Measurements from ENCODE around the gene FCER2.

FCER2 gene

DNA sequence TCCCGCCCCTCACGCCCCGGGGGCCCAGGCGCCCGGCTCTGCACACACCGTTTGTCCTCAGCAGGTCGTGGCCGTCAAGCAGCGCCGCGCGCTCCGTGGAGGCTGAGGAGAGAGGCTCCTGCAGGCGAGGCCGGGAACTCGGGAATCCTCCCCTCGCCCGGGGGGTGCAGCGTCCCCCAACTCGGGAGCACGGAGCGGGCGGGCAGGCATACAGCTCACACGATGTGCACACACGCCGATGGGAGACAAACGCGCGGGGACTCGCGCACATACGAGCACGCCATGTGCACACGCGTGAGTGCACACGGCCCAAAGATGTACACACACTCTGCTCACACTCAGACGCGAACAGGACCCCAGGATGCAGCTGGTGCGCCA, 29.3 kb upstream of the FCER2 start:
- H3K9me2 ChIP-seq (replicated peaks; ENCODE audit: insufficient read depth, low read length) = no peaks in the 10 kb centered on the region
- H2AFZ ChIP-seq (ENCODE audit: low read depth, low read length, severe bottlenecking) = no peak overlapping the region
- no peaks in the 10 kb centered on the region for H3K9me3 ChIP-seq (ENCODE audit: insufficient read depth, low read length)

DNA sequence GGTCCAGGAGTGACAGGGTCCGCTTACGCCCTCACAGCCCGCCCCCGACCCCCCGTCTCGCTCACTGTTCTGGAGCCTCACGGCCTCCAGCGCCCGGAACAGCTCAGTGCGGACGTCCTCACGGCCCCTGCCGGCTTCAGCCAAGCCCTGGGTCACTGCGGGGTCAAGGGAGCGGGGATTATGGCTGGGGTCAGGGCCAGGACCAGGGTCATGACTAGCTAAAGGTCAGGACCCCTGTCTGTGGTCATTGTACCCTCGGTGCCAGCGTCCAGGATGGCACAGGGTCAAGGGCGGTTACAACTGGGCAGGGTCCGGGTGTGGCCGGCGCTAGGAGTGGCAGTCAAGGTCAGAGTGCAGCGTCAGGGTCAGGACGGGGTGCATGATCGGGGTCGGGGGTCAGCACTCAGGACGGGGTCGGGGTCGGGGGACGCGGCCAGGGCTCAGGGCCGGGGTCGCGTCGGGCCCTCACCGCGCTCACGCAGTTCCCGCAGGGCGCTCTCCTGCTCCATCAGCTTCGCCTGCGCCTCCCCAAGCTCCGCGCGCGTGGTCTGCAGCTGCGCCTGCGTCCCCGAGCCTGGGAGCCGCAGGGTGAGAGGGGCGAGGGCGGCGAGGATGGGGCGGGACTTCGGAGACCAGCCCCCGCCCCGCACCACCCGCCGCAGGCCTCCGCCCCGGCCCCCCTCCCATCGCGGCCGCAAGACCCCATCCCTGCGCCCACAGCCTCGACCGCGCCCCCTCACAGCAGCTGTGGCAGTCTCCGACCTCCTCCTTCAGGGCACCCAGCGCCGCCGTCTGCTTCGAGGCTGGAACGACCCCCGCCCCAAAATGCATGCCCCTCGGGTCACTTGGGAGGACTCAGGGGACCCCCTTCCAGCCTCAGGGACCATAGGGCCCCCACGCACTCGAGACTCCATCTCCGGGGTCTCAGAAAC, 28.6 kb upstream of the FCER2 start:
- Histone ChIP-seq H3K4me3 (ENCODE audit: insufficient read depth, low read length, poor library complexity, severe bottlenecking) (no peak overlapping the region), H3K27me3 (ENCODE audit: low read length) (no peaks in the 10 kb centered on the region), H3K9me2 (replicated peaks; ENCODE audit: insufficient read depth, low read length) (no peaks in the 10 kb centered on the region), H3F3A (ENCODE audit: insufficient read depth) (no peaks in the 10 kb centered on the region), H3K4me2 (ENCODE audit: low read depth, low read length, poor library complexity, severe bottlenecking) (no peak overlapping the region), H3K9ac (ENCODE audit: low read length) (no peak overlapping the region), H3K36me3 (ENCODE audit: low read length) (no peaks in the 10 kb centered on the region), H4K20me1 (ENCODE audit: low read depth, low read length) (no peaks in the 10 kb centered on the region), H3K9me3 (ENCODE audit: insufficient read depth, low read length) (no peaks in the 10 kb centered on the region), H3K27ac (ENCODE audit: low read depth, low read length) (no peak overlapping the region), H2AFZ (ENCODE audit: low read depth, low read length, severe bottlenecking) (no peak overlapping the region), H3K79me2 (ENCODE audit: insufficient read depth, low read length) (no peaks in the 10 kb centered on the region)
- TF ChIP-seq, protein P1, sequence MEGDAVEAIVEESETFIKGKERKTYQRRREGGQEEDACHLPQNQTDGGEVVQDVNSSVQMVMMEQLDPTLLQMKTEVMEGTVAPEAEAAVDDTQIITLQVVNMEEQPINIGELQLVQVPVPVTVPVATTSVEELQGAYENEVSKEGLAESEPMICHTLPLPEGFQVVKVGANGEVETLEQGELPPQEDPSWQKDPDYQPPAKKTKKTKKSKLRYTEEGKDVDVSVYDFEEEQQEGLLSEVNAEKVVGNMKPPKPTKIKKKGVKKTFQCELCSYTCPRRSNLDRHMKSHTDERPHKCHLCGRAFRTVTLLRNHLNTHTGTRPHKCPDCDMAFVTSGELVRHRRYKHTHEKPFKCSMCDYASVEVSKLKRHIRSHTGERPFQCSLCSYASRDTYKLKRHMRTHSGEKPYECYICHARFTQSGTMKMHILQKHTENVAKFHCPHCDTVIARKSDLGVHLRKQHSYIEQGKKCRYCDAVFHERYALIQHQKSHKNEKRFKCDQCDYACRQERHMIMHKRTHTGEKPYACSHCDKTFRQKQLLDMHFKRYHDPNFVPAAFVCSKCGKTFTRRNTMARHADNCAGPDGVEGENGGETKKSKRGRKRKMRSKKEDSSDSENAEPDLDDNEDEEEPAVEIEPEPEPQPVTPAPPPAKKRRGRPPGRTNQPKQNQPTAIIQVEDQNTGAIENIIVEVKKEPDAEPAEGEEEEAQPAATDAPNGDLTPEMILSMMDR (IDR thresholded peaks at IDR 0.05; ENCODE audit: insufficient read depth, low read length, poor library complexity, severe bottlenecking) = no peak
- no peak for TF ChIP-seq EZH2phosphoT487 (conservative IDR thresholded peaks at IDR 0.05; ENCODE audit: low read length)

More for the DNA sequence above, 29.3 kb upstream of the FCER2 start:
- H4K20me1 ChIP-seq (ENCODE audit: low read depth, low read length) = no peaks in the 10 kb centered on the region
- H3K79me2 ChIP-seq (ENCODE audit: insufficient read depth, low read length) = no peaks in the 10 kb centered on the region
- no peaks in the 10 kb centered on the region for H3F3A ChIP-seq (ENCODE audit: insufficient read depth)
- H3K4me3 ChIP-seq (ENCODE audit: insufficient read depth, low read length, poor library complexity, severe bottlenecking) = no peak overlapping the region
- TF ChIP-seq, protein P1 (IDR thresholded peaks at IDR 0.05; ENCODE audit: insufficient read depth, low read length, poor library complexity, severe bottlenecking) = no peak
- TF ChIP-seq EZH2phosphoT487 (conservative IDR thresholded peaks at IDR 0.05; ENCODE audit: low read length) = no peak
- H3K27ac ChIP-seq (ENCODE audit: low read depth, low read length) = no peak overlapping the region
- H3K9ac ChIP-seq (ENCODE audit: low read length) = no peak overlapping the region
- H3K27me3 ChIP-seq (ENCODE audit: low read length) = no peaks in the 10 kb centered on the region
- no peaks in the 10 kb centered on the region for H3K36me3 ChIP-seq (ENCODE audit: low read length)
- H3K4me2 ChIP-seq (ENCODE audit: low read depth, low read length, poor library complexity, severe bottlenecking) = no peak overlapping the region

DNA sequence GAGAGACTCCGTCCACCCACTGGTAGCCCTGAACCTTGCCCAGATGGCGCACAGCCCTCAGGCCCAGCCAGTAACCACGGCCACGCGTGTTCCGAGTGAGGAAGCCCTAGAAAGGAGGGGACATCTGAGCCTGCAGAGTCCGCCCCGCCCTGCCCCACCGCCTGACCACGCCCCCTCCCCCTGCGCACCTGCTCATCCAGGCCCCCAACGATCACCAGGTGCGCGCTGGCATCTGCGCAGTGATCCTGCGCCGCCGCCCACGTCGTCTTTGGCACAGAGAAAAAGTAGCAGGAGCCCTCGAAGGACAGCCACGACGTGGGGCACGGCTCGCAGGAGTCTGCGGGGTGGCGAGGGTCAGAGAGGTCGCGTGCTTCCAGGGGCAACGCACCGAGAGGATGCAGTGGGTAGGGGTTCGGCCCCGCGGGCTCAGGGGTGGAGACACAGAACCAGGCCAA, 27.9 kb upstream of the FCER2 start:
- Histone ChIP-seq H3K9me2 (replicated peaks; ENCODE audit: insufficient read depth, low read length) (no peaks in the 10 kb centered on the region), H3K36me3 (ENCODE audit: low read length) (no peaks in the 10 kb centered on the region), H2AFZ (ENCODE audit: low read depth, low read length, severe bottlenecking) (no peak overlapping the region), H3K27me3 (ENCODE audit: low read length) (no peaks in the 10 kb centered on the region), H3K9ac (ENCODE audit: low read length) (no peak overlapping the region), H3K79me2 (ENCODE audit: insufficient read depth, low read length) (no peaks in the 10 kb centered on the region), H4K20me1 (ENCODE audit: low read depth, low read length) (no peaks in the 10 kb centered on the region), H3K4me3 (ENCODE audit: insufficient read depth, low read length, poor library complexity, severe bottlenecking) (no peak overlapping the region), H3K27ac (ENCODE audit: low read depth, low read length) (no peak overlapping the region), H3K9me3 (ENCODE audit: insufficient read depth, low read length) (no peaks in the 10 kb centered on the region), H3F3A (ENCODE audit: insufficient read depth) (no peaks in the 10 kb centered on the region), H3K4me2 (ENCODE audit: low read depth, low read length, poor library complexity, severe bottlenecking) (no peak overlapping the region)
- TF ChIP-seq, protein P1 (IDR thresholded peaks at IDR 0.05; ENCODE audit: insufficient read depth, low read length, poor library complexity, severe bottlenecking) = no peak
- no peak for TF ChIP-seq EZH2phosphoT487 (conservative IDR thresholded peaks at IDR 0.05; ENCODE audit: low read length)

All from SU-DHL-6 (cell line).